ENCODE measurements around the gene SPTBN1.

Gene SPTBN1

GRCh38 chr2:54570321-54570855, 114.3 kb downstream of the SPTBN1 start:
- DNase-seq (ENCODE audit: low read depth), result no peak
- TF ChIP-seq, protein P1, sequence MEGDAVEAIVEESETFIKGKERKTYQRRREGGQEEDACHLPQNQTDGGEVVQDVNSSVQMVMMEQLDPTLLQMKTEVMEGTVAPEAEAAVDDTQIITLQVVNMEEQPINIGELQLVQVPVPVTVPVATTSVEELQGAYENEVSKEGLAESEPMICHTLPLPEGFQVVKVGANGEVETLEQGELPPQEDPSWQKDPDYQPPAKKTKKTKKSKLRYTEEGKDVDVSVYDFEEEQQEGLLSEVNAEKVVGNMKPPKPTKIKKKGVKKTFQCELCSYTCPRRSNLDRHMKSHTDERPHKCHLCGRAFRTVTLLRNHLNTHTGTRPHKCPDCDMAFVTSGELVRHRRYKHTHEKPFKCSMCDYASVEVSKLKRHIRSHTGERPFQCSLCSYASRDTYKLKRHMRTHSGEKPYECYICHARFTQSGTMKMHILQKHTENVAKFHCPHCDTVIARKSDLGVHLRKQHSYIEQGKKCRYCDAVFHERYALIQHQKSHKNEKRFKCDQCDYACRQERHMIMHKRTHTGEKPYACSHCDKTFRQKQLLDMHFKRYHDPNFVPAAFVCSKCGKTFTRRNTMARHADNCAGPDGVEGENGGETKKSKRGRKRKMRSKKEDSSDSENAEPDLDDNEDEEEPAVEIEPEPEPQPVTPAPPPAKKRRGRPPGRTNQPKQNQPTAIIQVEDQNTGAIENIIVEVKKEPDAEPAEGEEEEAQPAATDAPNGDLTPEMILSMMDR (conservative IDR thresholded peaks at IDR 0.05; ENCODE audit: low read depth, low read length), result no peak
- no peak overlapping the region for H3K4me3 ChIP-seq (ENCODE audit: low read depth, low read length)

DNA sequence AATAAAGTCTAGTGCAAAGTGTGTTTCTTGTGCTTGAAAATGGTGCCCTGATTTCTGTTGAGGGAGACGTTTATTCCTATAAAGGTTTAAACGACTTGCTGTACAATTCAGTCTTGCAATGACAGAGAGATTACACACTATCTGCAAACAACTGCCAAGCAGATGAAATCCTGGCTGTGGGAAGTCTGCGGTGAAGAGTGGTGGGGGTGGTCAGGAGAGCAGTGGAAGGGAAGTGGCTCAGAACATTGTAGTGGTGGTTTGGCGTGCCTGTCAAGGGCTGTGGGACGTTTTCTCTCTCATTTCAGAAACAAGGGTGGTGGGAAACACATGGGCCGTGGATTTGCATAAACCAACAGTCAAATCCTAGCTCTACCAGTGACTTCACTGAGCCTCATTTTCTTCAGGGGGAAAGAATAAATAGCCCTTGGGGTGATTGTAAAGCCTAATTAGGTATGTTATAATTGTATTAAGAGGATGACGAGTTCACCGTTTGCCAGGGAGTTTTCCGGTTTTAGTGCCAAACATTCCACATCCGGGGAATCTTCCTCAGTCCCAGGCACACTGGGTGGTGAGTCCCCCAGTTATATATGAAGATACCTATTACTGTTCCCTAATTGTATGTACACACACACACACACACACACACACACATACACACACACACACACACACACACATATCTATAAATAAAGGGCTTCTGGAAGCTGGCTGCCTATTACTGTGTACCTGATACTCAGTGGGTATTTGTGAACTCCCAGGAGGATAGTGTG, 115.0 kb downstream of the SPTBN1 start:
- TF ChIP-seq, protein P1 (conservative IDR thresholded peaks at IDR 0.05; ENCODE audit: low read depth, low read length), result no peak
- no peak overlapping the region for H3K4me3 ChIP-seq (ENCODE audit: low read depth, low read length)
- peak; percentile 95 for DNase-seq (ENCODE audit: low read depth)

DNA sequence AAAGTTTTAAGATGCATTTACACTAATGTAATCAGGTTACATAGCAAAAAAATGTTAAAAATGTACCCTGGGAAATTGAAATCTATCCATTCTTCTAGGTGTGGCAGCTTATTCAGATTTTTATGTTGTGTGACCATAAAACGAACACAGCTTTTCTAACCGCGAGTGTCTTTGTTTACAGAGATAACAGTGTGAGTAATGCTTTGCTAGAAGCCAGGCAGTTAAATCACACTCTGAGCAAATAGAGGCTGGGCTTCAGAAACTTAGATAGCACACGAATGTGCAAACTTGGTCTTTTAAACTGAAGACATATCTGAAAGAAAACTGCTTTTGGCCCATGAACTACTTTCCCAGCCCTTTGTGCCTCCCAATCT, 116.1 kb downstream of the SPTBN1 start:
- DNase-seq (ENCODE audit: low read depth), result peak; percentile 90
- no peak overlapping the region for H3K4me3 ChIP-seq (ENCODE audit: low read depth, low read length)
- TF ChIP-seq, protein P1 (conservative IDR thresholded peaks at IDR 0.05; ENCODE audit: low read depth, low read length), result no peak

DNA sequence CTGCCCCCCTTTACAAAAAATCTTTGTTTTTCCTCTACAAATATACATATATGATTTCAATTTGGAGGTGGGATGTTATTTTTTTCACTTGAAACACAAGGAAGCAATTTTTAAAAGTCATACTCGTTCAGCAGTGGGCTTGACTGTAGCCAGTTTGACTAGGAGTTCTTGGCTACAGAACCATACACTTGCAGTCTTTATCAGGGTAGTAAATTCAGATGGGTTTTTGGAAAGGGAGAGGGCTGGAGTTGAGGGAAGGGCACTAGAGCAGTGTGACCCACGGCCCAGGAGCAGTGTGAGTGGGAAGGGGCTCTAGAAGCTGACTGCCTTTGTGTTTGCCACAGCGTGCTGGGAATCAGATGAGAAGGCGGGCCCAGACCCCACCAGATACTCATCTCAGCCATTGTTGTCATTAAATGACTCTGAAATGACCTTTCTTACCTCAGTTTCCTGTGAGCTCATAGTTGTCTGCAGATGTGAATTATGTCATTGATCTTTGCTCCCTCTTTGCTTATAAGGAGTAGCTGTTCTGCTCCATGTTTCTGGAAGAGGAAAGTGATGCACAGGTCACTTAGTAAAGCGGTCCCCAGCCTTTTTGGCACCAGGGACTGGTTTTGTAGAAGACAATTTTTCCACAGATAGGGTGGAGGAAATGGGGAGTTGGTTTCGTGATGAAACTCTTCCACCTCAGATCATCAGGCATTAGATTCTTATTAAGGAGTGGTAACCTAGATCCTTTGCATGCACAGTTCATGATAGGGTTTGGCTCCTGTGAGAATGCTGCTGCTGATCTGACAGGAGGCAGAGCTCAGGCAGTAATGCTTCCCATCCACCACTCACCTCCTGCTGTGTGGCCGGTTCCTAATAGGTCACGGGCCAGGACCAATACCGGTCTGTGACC, 116.8 kb downstream of the SPTBN1 start:
- TF ChIP-seq, protein P1 (conservative IDR thresholded peaks at IDR 0.05; ENCODE audit: low read depth, low read length), result no peak
- H3K4me3 ChIP-seq (ENCODE audit: low read depth, low read length), result no peak overlapping the region
- DNase-seq (ENCODE audit: low read depth), result peak; percentile 66

DNA sequence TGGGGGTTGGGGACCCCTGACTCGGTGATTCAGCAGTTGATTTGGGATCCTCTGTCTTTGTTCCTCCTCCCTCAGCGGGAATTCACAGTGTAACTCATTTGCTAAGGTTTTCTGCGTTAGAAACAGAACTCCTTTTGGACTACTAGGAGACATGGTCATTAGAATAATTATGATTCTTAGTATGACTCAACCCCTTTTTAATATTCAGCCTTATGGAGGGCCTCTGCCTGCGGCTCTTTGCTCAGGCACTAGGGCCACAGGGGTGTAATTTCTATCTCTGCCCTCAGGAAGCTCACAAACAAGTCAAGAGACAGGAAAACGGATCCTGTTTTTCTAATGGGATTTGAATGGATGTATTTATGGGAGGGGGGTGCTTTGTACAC, 117.4 kb downstream of the SPTBN1 start:
- TF ChIP-seq, protein P1 (conservative IDR thresholded peaks at IDR 0.05; ENCODE audit: low read depth, low read length), result no peak
- DNase-seq (ENCODE audit: low read depth), result no peak
- H3K4me3 ChIP-seq (ENCODE audit: low read depth, low read length), result no peak overlapping the region

DNA sequence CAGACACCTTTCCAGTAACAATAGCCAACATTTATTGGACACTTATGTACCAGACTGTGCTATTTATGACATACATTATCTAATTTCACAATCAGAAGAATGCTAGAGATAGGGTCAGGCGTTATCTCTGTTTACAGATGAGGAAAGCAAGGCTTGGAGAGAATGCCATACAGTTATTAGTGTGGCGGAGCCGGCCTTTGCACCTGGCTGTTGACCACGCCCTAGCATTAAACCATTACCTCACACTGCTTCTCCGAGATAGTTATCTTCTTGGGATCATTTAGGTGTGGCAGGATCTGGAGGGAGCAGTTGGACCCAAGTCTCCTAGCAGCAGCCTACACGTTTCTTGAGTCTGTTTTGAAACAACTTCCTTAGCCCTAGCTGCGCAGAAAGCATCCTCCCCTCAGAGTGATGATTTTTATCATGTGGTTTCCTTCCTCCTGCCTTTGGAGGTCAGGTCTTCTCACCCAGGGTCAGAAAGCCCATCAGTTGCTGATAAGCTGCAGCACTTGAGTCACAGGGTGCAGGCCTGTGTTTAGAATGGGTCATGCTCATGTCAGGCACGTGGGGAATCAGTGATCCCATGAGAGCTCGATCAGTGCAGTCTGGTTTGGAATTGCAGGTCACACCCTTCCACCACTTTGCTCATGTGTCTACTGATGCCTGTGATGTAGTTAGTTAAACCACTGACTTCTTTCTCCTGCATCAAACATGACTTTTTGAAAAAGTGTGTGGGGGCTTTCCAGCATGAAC, 118.2 kb downstream of the SPTBN1 start:
- TF ChIP-seq, protein P1 (conservative IDR thresholded peaks at IDR 0.05; ENCODE audit: low read depth, low read length), result no peak
- peak; percentile 76 for DNase-seq (ENCODE audit: low read depth)
- no peak overlapping the region for H3K4me3 ChIP-seq (ENCODE audit: low read depth, low read length)
